ENCODE results near the gene BZW1. TPM values are rescaled to one million over a fixed set of nuclear protein-coding genes. Genes with fewer than 3 reads are reported as not detected.
A peak's percentile ranks its signal among the peaks of the same experiment; 100 is the strongest.

Gene BZW1
- total and polyA plus RNA-seq, 4 donors, result 63.0 to 189 (median 161) TPM

DNA sequence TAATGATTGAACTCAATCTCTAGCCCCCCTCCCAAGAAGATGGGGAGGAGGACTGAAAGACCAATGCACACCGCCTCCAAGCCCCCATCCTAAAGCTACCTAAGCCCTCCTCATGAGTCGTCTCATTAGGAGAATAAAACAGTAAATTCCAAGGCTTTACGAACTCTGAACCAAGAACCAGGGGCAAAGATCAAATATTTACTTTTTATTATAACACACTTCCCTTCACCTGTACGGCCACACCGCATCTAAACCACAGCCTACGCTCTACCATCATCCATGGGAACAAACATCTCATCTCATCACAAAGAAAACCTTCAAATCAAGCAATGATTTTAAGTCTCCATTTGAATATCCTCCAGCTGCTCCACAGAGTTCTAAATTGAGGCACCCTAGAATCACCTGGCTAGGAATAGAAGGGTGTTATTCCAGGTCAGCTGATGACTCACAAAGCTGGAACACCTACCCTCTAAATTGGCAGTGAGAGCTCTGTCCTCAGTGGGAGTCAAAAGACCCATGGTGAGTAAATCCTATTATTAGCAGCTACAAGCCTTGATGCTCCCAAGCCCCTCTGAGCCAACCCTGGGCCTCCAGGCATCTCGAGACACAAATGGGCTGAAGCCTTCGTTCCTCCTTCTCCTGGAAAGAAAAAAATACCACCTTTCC is 45.6 kb upstream of the BZW1 start:
- Histone ChIP-seq H3K4me1 (ENCODE audit: control insufficient read depth in 4 of 4, insufficient read depth in 4 of 4, low read length in 3 of 4) (no peaks in the 10 kb centered on the region), H3K4me3 (ENCODE audit: low read depth in 1 of 3, low read length in 3 of 3) (no peak overlapping the region), H3K36me3 (ENCODE audit: control insufficient read depth in 4 of 4, insufficient read depth in 3 of 4, low read depth in 1 of 4, low read length in 3 of 4) (no peaks in the 10 kb centered on the region), H3K27ac (ENCODE audit: low read depth in 1 of 2, low read length in 2 of 2) (no peak overlapping the region), H3K9ac (ENCODE audit: low read depth in 1 of 2, low read length in 2 of 2) (no peak overlapping the region), H3K27me3 (ENCODE audit: control insufficient read depth in 4 of 4, insufficient read depth in 4 of 4, low read length in 3 of 4) (no peaks in the 10 kb centered on the region), H3K9me3 (ENCODE audit: control insufficient read depth in 4 of 4, low read length in 3 of 4) (no peaks in the 10 kb centered on the region)
- TF ChIP-seq RXRA (IDR thresholded peaks at IDR 0.05), result peak in 1 of 2 donors; percentile 11
- TF ChIP-seq, protein P1, sequence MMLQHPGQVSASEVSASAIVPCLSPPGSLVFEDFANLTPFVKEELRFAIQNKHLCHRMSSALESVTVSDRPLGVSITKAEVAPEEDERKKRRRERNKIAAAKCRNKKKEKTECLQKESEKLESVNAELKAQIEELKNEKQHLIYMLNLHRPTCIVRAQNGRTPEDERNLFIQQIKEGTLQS (IDR thresholded peaks at IDR 0.05), result no peak
- peak in 1 of 2 donors; percentile 39 for TF ChIP-seq JUND (IDR thresholded peaks at IDR 0.05)
- TF ChIP-seq YY1 (IDR thresholded peaks at IDR 0.05), result no peak
- WGBS, result 92% methylated on average over 8 of the region's 8 CpGs
- DNase-seq (ENCODE audit: low spot score), result no peak

DNA sequence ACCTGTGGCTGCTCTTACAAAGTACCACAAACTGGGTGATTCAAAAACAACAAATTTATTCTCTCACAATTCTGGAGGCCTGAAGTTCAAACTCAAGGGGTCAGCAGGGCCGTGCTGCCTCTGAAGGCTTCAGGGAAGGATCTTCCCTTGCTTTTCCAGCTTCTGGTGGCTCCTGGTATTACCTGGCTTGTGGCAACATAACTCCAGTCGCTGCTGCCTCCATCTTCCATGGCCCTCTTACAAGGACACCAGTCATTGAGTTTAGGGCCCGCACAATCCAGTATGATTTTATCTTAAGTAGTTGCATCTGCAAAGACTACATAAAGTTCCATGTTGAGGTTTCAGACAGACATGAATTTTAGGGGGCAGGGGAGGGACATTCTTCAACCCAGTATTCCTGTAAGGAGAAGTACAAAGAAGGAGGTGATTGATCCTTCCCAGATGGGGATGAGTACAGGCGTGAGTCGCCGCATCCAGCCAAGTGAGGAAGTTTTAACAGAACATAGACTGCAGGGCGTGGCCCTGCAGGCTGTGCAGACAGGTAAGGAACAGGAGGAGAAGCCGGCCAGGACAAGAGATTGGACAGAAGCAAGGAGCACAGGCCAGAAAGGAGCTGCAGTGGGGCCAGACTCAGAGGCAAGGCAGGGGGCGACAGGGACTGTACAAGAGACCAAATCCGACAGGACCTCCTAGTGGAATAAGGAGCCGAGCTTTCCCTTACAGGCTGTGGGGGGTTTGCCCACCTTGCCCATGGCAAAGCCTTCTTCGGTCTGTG is 44.4 kb upstream of the BZW1 start:
- Histone ChIP-seq H3K27ac (ENCODE audit: low read depth in 1 of 2, low read length in 2 of 2) (no peak overlapping the region), H3K9me3 (ENCODE audit: control insufficient read depth in 4 of 4, low read length in 3 of 4) (no peaks in the 10 kb centered on the region), H3K4me1 (ENCODE audit: control insufficient read depth in 4 of 4, insufficient read depth in 4 of 4, low read length in 3 of 4) (no peaks in the 10 kb centered on the region), H3K36me3 (ENCODE audit: control insufficient read depth in 4 of 4, insufficient read depth in 3 of 4, low read depth in 1 of 4, low read length in 3 of 4) (no peaks in the 10 kb centered on the region), H3K27me3 (ENCODE audit: control insufficient read depth in 4 of 4, insufficient read depth in 4 of 4, low read length in 3 of 4) (no peaks in the 10 kb centered on the region), H3K4me3 (ENCODE audit: low read depth in 1 of 3, low read length in 3 of 3) (no peak overlapping the region), H3K9ac (ENCODE audit: low read depth in 1 of 2, low read length in 2 of 2) (no peak overlapping the region)
- 84% methylated on average over 12 of the region's 12 CpGs for WGBS
- TF ChIP-seq RXRA (IDR thresholded peaks at IDR 0.05) (no peak), HNF4A (conservative IDR thresholded peaks at IDR 0.05) (no peak), TAF1 (conservative IDR thresholded peaks at IDR 0.05) (no peak), RAD21 (IDR thresholded peaks at IDR 0.05) (no peak), JUND (IDR thresholded peaks at IDR 0.05) (no peak), FOXA1 (IDR thresholded peaks at IDR 0.05) (no peak), SP1 (IDR thresholded peaks at IDR 0.05) (no peak), GABPA (IDR thresholded peaks at IDR 0.05 in 1 of 2, conservative IDR thresholded peaks at IDR 0.05 in 1 of 2) (no peak), YY1 (IDR thresholded peaks at IDR 0.05) (no peak), EGR1 (IDR thresholded peaks at IDR 0.05; ENCODE audit: low read depth in 2 of 2) (no peak), FOXA2 (IDR thresholded peaks at IDR 0.05) (no peak), HNF4G (IDR thresholded peaks at IDR 0.05) (no peak), NR2F2 (IDR thresholded peaks at IDR 0.05) (no peak)
- TF ChIP-seq, protein P2, sequence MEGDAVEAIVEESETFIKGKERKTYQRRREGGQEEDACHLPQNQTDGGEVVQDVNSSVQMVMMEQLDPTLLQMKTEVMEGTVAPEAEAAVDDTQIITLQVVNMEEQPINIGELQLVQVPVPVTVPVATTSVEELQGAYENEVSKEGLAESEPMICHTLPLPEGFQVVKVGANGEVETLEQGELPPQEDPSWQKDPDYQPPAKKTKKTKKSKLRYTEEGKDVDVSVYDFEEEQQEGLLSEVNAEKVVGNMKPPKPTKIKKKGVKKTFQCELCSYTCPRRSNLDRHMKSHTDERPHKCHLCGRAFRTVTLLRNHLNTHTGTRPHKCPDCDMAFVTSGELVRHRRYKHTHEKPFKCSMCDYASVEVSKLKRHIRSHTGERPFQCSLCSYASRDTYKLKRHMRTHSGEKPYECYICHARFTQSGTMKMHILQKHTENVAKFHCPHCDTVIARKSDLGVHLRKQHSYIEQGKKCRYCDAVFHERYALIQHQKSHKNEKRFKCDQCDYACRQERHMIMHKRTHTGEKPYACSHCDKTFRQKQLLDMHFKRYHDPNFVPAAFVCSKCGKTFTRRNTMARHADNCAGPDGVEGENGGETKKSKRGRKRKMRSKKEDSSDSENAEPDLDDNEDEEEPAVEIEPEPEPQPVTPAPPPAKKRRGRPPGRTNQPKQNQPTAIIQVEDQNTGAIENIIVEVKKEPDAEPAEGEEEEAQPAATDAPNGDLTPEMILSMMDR (IDR thresholded peaks at IDR 0.05; ENCODE audit: low read depth, low read length, missing input control), result no peak
- TF ChIP-seq, protein P3, sequence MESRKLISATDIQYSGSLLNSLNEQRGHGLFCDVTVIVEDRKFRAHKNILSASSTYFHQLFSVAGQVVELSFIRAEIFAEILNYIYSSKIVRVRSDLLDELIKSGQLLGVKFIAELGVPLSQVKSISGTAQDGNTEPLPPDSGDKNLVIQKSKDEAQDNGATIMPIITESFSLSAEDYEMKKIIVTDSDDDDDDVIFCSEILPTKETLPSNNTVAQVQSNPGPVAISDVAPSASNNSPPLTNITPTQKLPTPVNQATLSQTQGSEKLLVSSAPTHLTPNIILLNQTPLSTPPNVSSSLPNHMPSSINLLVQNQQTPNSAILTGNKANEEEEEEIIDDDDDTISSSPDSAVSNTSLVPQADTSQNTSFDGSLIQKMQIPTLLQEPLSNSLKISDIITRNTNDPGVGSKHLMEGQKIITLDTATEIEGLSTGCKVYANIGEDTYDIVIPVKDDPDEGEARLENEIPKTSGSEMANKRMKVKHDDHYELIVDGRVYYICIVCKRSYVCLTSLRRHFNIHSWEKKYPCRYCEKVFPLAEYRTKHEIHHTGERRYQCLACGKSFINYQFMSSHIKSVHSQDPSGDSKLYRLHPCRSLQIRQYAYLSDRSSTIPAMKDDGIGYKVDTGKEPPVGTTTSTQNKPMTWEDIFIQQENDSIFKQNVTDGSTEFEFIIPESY (IDR thresholded peaks at IDR 0.05), result no peak
- TF ChIP-seq, protein P1 (IDR thresholded peaks at IDR 0.05), result no peak
- TF ChIP-seq, protein P4, sequence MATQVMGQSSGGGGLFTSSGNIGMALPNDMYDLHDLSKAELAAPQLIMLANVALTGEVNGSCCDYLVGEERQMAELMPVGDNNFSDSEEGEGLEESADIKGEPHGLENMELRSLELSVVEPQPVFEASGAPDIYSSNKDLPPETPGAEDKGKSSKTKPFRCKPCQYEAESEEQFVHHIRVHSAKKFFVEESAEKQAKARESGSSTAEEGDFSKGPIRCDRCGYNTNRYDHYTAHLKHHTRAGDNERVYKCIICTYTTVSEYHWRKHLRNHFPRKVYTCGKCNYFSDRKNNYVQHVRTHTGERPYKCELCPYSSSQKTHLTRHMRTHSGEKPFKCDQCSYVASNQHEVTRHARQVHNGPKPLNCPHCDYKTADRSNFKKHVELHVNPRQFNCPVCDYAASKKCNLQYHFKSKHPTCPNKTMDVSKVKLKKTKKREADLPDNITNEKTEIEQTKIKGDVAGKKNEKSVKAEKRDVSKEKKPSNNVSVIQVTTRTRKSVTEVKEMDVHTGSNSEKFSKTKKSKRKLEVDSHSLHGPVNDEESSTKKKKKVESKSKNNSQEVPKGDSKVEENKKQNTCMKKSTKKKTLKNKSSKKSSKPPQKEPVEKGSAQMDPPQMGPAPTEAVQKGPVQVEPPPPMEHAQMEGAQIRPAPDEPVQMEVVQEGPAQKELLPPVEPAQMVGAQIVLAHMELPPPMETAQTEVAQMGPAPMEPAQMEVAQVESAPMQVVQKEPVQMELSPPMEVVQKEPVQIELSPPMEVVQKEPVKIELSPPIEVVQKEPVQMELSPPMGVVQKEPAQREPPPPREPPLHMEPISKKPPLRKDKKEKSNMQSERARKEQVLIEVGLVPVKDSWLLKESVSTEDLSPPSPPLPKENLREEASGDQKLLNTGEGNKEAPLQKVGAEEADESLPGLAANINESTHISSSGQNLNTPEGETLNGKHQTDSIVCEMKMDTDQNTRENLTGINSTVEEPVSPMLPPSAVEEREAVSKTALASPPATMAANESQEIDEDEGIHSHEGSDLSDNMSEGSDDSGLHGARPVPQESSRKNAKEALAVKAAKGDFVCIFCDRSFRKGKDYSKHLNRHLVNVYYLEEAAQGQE (IDR thresholded peaks at IDR 0.05), result no peak
- TF ChIP-seq, protein P5, sequence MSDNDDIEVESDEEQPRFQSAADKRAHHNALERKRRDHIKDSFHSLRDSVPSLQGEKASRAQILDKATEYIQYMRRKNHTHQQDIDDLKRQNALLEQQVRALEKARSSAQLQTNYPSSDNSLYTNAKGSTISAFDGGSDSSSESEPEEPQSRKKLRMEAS (IDR thresholded peaks at IDR 0.05), result no peak
- no peak for DNase-seq (ENCODE audit: low spot score)

Measured in liver (tissue), 9 donors.